GM21423 (cell line): ENCODE data around the gene UBE3B.
"Not testable (repeated sequence)": the region's sequence is repeated elsewhere in the genome, so short reads cannot be mapped to it uniquely, and the experiment has no call there.

ENCODE experiments used
- ATAC-seq: cut with Tn5 transposase; IDR thresholded peaks from one replicate; pipeline ENCODE4 v1.9.1; 2021; ENCODE audit warnings: mild to moderate bottlenecking, moderate library complexity; ENCODE audit not compliant: unreplicated experiment

UBE3B gene

DNA sequence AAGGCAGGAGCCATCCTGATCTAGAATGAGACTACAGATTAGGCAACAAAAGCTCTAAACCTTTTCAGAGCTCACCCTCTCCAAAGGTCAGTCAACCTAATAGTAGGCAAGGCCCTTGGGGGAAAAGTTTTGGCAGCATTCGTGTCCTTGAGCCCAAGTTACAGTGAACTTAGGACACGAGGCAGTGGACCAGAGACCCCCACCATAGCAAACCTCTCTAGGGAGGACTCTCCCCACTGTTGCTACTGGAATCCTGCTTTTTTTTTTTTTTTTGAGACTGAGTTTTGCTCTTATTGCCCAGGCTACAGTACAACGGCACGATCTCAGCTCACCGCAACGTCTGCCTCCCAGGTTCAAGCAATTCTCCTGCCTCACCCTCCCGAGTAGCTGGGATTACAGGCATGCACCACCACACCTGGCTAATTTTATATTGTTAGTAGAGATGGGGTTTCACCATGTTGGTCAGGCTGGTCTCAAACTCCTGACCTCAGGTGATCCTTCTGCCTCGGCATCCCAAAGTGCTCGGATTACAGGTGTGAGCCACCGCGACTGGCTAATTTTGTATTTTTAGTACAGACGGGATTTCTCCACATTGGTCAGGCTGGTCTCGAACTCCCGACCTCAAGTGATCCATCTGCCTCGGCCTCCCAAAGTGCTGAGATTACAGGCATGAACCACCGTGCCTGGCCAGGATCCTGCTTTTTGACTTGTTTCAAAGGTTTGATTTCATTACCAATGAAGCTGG lies 3.7 kb upstream of the UBE3B start:
- ATAC-seq = not testable (repeated sequence)

DNA sequence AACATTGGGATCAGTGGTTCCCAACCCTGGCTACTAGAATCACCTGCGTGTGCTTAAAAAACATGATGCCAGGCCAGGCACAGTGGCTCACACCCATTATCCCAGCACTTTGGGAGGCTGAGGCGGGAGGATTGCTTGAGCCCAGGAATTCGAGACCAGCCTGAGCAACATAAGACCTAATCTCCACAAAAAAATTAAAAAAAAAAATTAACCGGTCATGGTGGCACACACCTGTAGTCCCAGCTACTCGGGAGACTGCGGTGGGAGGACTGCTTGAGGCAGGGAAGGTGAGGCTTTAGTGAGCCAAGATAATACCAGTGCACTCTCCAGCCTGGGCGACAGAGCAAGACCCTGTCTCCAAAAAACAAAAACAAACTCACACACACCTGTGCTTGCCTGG lies 2.3 kb upstream of the UBE3B start:
- ATAC-seq = no peak

DNA sequence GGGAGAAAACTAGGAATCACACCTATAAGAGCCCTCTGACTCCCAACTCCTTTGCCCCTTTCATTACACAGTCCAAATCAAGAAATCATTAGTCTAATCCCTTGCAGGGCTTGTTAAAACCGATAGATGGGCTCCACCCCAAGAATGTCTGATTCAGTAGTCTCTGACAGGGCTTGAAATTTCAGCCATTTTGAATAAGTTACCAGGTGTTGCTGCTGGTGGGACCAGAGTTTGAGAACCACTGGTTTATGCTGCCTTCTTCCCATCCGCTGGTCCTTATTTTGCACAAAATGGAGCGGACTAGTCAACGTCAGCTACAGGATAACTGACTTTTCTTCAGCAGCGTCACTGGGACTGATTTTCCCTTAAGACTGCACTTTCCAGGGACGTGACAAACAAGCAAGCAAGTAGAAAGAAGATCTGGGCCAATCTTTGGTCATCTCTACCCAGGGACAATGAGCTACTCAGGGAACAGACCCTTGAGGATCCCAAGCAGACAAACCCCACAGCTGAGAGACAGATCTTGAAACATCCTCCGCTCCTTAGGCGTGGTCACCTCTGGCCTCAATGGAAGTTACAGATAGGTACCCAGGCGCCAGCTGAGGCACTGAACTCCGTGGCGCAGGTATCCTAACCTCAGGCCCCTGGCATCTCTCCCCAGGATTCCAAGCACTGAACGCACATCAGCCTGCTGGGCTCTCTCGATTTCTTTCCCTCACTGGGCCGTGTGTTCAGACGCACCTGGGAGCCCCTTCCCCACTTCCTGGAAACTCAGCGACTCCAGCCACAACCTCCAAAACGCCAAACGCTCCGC lies 1.2 kb upstream of the UBE3B start:
- ATAC-seq = no peak

DNA sequence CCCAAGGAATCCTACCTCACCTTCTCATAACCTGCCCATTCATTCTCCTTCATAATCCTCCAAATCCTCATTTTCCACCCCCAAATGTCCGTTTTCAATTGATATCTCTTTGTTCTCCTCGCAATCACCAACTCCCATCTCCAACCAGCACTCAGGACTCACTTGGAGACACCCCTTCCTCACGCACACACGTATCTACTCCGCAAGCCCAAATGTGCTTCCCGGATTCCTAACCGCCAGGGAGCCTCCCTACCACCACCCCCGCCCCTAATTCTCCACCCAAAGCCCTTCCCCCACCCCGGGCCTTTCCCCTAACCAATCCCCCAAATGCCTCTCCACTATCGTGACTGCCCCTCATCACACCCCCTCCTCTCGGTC lies 638 bp upstream of the UBE3B start:
- peak; percentile 8 for ATAC-seq

DNA sequence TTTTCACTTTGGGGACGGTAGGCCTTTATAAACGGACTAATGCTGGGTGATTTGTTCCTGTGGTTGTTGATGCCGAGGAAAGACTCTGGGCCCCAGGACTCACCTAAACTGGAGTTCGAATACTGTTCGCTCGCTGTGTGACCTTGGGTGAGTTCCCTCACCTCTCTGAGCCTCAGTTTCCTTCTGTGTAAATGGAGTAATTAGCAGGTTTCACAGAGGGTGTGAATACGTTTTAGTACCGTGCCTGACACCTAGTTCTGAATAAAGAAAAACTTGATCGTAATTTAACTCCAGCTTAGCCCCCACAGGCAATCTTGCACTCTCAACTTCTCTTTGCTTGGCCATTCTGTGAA lies 505 bp downstream of the UBE3B start:
- no peak for ATAC-seq

DNA sequence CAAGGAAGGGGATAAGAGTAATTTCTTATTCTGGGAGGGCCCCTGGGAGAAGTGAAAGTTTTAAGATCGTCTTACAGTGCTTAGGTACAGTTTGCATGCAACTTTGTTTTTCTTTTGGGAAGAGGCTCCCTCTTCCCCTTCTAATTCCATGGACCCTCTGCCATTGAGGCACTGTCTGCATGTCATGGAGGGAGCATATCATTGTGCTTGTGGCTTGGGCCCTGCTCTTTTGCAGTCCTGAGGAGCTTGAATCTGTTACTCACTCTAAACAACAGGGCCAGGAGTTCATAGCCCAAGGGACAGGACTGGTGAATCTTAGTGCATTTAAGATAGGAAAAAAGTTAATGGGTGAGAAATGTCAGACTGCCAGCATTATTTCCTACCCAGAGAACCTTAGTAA lies 2.3 kb downstream of the UBE3B start:
- no peak for ATAC-seq

DNA sequence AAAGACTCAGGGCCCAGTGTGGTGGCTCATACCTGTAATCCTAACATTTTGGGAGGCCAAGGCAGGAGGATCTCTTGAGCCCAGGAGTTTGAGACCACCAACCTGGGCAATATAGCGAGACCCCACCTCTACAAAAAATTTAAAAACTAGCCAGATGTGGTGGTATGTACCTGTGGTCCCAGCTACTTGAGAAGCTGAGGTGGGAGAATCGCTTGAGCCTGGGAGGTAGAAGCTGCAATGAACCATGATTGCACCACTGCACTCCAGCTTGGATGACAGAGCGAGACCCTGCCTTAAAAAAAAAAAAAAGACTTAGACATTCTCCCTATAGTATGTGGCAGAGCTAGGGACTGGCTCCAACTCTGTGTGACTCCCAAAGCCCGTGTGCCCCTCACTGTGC lies 2.9 kb downstream of the UBE3B start:
- ATAC-seq = no peak

DNA sequence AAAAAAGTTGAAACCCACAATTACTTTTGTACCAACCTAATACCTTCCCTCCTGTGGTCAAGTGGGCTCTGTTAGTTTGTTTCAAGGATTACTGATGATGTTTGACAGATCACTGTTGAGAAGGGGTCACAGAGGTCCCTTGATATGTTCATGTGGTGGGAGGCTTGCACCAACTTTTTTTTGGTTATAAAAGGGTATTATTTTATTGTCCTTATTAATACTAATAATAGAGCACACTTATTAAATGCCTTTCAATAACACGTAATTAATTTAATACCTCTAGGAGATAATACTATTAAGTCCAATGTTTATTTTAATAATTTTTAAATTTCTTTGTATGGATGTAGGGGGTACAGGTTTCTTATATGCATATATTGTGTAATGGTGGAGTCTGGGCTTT lies 4.4 kb downstream of the UBE3B start:
- no peak for ATAC-seq

DNA sequence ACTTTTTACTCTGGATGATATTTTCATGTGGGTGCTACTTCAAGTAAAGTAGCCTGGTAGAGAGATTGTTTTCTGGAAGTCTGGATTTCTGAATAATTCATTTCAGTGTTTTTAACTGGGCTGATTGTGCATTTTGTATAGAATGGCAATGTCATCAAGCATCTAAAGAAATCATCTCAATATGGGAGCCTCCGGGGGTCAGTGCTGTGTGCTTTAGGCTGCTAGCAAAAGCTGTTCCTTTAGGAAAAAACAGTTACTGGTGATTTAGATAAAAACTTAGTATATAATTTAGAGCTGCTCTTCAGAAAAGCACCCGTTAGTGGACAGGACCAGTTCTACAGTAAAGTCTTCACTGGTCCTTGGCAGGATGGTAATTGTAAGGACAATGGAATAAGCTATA lies 5.1 kb downstream of the UBE3B start:
- no peak for ATAC-seq

DNA sequence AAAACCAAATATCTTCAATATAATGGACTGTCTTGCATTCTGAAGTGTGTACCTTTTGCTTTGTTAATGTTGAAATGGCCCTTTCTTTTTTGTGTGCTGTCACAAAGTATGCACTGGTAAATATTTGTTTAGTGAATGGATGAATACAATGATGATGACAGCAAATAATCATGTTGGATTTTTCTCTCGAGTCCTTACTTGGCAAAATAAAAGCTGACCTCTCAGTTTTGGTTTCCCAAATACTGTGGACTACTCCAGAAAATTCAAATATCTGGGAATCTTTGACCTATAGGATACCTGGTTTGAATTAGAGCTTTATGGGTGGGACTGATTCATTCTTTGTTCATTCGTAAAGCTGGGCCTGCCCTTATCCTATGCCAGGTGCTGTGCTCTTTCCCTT lies 5.5 kb downstream of the UBE3B start:
- ATAC-seq = no peak

DNA sequence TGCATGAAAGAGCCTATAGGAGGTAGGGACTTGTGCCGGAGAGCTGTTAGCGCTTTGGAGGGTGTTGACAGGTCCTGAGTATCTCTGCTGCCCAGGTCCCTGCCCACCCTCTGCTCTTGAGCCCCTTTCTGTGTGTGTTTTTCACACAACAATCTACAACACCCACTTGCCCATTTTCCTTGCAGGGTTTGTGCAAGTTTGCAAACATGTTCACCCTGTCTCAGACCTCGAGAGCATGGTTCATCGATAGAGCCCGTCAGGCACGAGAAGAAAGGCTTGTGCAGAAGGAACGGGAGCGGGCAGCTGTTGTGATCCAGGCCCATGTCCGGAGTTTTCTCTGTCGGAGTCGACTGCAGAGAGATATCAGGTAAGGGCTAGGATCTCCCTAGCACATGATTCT lies 5.9 kb downstream of the UBE3B start:
- no peak for ATAC-seq

DNA sequence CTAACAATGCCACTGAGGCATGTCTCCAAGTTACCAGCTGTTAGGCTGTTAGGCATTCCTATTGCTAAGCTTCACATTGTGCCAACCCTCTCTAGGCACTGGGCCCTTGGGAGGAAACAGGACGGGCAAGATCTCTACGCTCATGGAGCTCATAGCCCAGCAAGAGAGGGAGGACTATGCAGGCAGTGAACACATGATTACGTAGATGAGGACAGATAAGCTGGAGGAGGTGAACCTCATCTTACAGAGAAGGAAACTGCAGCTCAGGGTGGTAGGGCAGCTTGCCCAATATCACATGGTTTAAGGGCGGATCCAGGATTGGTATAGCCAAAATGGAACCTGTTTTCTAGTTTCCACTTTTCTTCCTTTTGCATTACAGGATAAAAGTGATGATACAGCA lies 7.8 kb downstream of the UBE3B start:
- no peak for ATAC-seq

DNA sequence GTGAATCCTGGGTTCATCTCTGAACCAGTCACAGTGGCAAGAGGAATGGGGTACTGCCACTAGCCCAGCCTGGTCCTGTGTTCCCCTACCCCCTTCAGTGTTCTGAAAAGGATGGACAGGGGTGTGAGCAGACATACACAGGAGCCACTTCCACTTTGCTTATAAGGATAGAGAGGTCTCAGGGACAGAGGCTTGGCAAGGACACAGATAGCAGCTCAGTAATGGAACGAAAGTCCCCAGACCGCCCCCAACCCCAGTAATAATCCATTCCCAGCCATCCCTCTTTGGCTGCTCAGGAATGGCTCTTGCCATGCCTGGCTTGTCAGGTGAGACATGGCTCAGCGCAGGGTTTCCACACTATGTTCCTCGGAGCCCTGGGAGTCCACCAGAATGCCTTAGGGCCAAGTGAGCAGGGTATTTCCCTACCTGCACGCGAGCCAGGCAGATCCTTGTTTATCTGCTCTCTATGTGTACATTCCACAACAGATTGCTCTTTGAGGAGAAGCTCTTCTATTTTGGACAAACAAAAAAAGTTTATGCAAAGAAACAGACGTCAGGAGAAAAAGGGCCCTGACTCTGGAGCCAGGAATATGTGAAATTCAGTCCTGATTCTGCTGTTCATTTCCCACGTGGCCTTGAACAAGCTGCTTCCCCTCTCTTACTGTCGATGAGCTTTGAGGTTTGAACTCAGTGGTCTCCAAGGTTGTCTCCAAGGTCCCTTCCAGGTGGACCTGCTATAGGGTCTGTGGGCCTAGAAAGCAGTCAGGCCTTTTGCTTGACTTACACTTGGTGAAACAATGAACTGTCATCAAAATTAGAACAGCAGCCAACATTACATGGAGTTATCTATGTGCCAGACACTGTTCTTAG lies 10.0 kb downstream of the UBE3B start:
- ATAC-seq = no peak

DNA sequence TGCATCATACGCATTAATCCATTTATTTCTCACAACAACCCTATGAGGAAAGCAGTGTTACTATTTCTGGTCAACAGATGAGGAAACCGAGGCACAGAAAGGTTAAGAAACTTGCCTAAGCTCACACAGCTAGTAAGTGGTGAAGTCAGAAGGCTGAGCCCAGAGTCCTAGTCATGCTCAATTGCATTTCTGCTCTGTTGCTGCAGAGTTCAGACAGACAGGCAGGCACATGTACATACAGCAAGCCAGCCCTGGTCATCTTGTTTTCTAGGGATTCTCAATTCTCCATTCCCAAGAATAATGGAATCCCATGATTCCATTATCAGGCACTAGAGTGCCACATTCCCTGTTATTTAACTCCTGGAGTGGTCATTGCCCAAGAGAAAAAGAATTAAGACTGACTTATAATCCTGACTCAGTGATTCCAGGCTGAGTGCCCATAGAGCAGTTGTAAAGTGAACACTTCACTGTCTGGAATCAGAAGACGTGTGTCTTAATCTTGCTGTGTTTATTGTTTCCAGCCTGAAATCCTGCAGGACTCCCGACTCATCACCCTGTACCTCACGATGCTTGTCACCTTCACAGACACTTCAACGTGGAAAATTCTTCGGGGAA lies 10.7 kb downstream of the UBE3B start:
- ATAC-seq = no peak

DNA sequence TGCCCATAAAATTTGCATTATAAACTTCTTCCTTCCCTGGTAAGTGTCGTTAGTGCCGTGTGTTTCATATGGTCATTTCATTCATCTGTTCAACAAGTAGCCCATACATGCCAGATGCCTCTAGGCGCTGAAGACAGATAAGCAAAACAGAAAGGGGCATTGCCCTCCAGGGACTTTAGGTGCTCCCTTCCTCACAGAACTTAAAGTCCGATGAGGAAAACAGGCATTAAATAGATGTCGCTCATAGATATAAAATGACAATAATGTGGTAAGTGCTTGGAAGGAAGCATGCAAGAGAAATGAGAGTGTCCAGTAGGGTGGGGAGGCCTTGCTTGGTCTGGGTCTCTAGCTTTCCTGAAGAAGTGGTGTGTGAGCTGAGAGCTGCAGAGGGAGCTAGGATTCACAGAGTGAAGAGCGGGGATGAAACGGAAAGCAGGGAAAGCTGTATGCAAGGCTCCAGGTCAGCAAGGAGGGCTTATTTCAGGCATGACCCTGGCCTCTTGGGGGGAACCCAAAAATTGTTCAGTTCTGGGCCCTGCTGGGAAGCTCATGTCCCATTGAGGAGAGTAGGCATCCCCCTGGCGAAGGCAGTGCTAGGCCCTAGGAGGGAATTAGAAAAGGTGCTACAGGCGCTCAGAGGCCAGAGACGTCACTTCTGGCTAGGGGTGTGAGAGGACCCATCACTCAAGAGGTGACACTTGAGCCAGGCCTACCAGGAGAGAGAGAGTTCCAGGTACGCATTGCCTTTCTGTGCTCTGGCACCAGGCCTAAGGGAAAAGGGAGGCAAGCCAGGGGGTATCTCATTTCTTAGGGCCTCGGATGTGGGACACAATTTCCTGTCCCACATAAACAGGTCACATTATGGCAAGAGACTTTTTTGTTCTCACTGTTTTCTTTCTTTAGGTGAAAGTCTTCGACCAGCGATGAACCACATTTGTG lies 11.9 kb downstream of the UBE3B start:
- no peak for ATAC-seq

DNA sequence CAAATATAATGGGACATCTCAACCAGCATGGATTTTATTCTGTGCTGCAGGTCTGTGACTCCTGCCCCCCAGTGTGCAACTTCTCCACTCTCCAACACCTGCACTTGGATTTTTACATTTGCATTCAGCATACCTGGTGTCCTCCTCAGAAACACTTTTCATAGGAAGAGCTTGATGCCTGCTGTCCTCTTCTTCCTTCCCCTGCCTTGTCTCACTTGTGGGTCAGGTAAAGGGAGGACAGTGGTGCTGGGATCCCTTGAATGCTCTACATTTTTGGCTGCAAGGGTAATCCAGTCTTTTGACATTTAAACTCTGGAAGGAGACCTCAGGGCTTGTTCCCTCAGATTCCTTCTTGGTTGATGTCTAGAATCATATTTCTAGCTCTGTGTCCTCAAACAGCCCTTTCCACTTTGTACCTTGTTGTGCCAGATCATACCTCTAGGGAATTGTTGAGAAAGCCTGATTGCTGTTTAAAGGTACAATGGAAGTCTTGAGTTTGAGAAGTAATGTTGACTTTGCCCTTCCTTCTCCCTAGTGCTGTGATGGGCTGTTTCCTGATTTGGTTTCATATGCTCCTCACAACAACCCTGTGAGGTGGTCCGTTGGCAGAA lies 12.6 kb downstream of the UBE3B start:
- no peak for ATAC-seq

DNA sequence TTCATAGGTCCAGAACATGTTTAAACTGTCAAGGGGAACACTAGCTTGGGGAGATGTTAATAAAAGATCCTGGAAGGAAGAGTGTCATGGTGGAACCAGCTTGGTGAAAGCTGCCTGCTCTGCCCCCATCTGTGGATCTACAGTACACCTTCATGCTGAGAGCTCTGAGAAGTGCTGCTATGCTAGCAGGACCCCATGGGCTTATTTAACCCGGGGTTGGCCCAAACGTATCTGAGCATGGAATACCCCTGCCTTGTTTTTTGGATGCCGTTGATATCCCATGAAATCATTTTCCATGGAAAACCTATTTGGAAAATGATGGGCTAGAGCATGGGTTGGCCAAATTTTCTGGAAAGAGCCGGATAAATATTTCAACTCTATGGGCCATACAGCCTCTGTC lies 14.2 kb downstream of the UBE3B start:
- no peak for ATAC-seq

DNA sequence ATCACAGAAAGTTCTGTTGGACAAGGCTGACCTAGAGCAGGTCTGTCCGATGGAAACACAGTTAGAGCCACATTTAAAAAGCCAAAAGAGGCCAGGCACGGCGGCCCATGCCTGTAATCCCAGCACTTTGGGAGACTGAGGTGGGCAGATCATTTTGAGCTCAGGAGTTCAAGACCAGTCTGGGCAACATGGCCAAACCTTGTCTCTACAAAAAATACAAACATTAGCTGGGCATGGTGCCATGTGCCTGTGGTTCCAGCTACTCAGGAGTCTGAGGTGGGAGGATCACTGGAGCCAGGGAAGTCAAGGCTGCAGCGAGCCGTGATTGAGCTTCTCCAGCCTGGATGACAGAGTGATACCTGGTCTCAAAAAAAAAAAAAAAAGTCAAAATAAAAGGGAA lies 14.9 kb downstream of the UBE3B start:
- ATAC-seq = no peak

DNA sequence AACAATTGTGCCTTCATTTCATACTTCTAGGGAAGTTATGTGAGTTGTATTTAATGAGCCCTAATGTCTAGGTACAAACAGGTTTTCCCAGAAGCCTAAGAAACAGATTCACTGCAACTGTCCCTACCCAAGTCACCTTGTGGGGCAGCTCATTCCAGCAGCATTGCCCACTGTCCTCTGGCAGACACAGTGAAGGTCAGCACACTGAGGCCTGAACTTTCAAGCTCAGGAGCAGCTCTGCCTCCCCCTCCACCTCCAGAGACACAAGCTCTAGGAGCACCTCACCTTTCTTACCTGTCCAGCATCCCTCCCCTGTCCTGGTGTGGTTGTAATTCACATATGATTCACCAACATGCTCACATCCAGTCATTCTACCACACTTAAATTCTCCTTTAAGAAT lies 15.7 kb downstream of the UBE3B start:
- ATAC-seq = no peak

DNA sequence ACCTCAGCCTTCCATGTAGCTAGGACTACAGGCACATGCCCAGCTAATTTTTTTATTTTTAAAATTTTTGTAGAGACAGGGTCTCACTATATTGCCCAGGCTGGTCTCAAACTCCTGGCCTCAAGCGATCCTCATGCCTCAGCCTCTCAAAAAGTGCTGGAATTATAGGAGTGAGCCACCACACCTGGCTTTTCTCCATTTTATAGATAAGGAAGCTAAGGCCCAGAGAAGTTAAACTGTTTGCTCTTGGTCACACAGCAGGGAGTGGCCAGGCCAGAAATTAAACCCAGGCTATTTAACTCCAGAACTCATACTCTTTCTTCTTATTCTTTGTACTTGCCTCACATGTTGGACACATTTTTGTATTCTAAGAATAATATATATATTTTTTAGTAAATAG lies 16.5 kb downstream of the UBE3B start:
- no peak for ATAC-seq
